ENCODE results near the gene LRRC8B.
"Not testable (repeated sequence)": the region's sequence is repeated elsewhere in the genome, so short reads cannot be mapped to it uniquely, and the experiment has no call there.

The LRRC8B gene

GRCh38 chr1:89620664-89621063 lies 96.0 kb downstream of the LRRC8B start:
- in situ Hi-C loops (cut with HindIII; ENCODE audit: low sequenced_read_pairs) = no loop called here
- H3K4me3 ChIP-seq (ENCODE audit: low read depth, low read length) = no peak overlapping the region
- no peak for TF ChIP-seq CTCF (IDR thresholded peaks at IDR 0.05; ENCODE audit: low read depth, low read length)
- DNase-seq (ENCODE audit: low read depth, low spot score) = no peak

- no peak for DNase-seq (ENCODE audit: low read depth, low spot score)
- in situ Hi-C loops (cut with HindIII; ENCODE audit: low sequenced_read_pairs) = no loop called here
- H3K4me3 ChIP-seq (ENCODE audit: low read depth, low read length) = no peak overlapping the region
- TF ChIP-seq CTCF (IDR thresholded peaks at IDR 0.05; ENCODE audit: low read depth, low read length) = peak; percentile 14
Measured at GRCh38 chr1:89622895-89623294, 98.3 kb downstream of the LRRC8B start.

- in situ Hi-C loops (cut with HindIII; ENCODE audit: low sequenced_read_pairs) = no loop called here
- no peak for DNase-seq (ENCODE audit: low read depth, low spot score)
- no peak overlapping the region for H3K4me3 ChIP-seq (ENCODE audit: low read depth, low read length)
- no peak for TF ChIP-seq CTCF (IDR thresholded peaks at IDR 0.05; ENCODE audit: low read depth, low read length)
Measured at GRCh38 chr1:89624314-89624713, 99.7 kb downstream of the LRRC8B start.

- no peak for DNase-seq (ENCODE audit: low read depth, low spot score)
- in situ Hi-C loops (cut with HindIII; ENCODE audit: low sequenced_read_pairs) = no loop called here
- TF ChIP-seq CTCF (IDR thresholded peaks at IDR 0.05; ENCODE audit: low read depth, low read length) = no peak
- H3K4me3 ChIP-seq (ENCODE audit: low read depth, low read length) = no peak overlapping the region
Measured at GRCh38 chr1:89624715-89625323, 100.2 kb downstream of the LRRC8B start.

GRCh38 chr1:89627596-89627962 lies 103.0 kb downstream of the LRRC8B start:
- H3K4me3 ChIP-seq (ENCODE audit: low read depth, low read length) = no peak overlapping the region
- in situ Hi-C loops (cut with HindIII; ENCODE audit: low sequenced_read_pairs) = no loop called here
- no peak for DNase-seq (ENCODE audit: low read depth, low spot score)
- no peak for TF ChIP-seq CTCF (IDR thresholded peaks at IDR 0.05; ENCODE audit: low read depth, low read length)

- in situ Hi-C loops (cut with HindIII; ENCODE audit: low sequenced_read_pairs) = no loop called here
- no peak overlapping the region for H3K4me3 ChIP-seq (ENCODE audit: low read depth, low read length)
- DNase-seq (ENCODE audit: low read depth, low spot score) = no peak
- TF ChIP-seq CTCF (IDR thresholded peaks at IDR 0.05; ENCODE audit: low read depth, low read length) = no peak
Measured at GRCh38 chr1:89629146-89629545, 104.5 kb downstream of the LRRC8B start.

- in situ Hi-C loops (cut with HindIII; ENCODE audit: low sequenced_read_pairs); H3K4me3 ChIP-seq (ENCODE audit: low read depth, low read length); DNase-seq (ENCODE audit: low read depth, low spot score): not testable (repeated sequence)
Measured at GRCh38 chr1:89629600-89629999, 105.0 kb downstream of the LRRC8B start.

Data from astrocyte of the spinal cord (primary cell).